ENCODE measurements around the gene AFG1L.

- TF ChIP-seq CTCF (IDR thresholded peaks at IDR 0.05), result no peak
- no peak for TF ChIP-seq POLR2A (IDR thresholded peaks at IDR 0.05)
These were observed 66.6 kb downstream of the AFG1L start for GRCh38 chr6:108361312-108361932.
